ENCODE data around the gene S100A5. TPM values are rescaled to one million over a fixed set of nuclear protein-coding genes. Genes with fewer than 3 reads are reported as not detected.
"Not testable (repeated sequence)": the region's sequence is repeated elsewhere in the genome, so short reads cannot be mapped to it uniquely, and the experiment has no call there.

The S100A5 gene
- total RNA-seq, 2 donors from 2014 or later: not detected

DNA sequence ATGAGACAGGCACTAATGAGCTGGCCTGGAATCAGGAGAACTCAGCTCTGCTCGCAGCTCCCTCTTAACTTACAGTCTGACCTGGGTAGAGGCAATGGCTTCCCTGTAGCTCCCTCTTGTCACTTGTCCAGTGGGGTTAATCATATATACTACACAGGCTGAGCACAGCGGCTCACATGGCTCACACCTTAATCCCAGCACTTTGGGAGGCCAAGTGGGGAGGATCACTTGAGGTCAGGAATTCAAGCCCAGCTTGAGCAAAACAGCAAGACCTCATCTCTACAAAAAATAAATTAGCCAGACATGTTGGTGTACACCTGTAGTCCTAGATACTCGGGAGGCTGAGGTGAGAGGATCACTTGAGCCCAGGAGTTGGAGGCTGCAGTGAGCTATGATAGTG lies 9.1 kb downstream of the S100A5 start:
- Histone ChIP-seq H3K27ac (no peak overlapping the region), H3K4me3 (no peak overlapping the region), H3K27me3 (no peaks in the 10 kb centered on the region), H3K4me1 (peaks cover 0 to 41% of the 10 kb centered on the region in 2 donors), H3K36me3 (no peaks in the 10 kb centered on the region), H3K9me3 (no peaks in the 10 kb centered on the region)
- TF ChIP-seq, protein P1, sequence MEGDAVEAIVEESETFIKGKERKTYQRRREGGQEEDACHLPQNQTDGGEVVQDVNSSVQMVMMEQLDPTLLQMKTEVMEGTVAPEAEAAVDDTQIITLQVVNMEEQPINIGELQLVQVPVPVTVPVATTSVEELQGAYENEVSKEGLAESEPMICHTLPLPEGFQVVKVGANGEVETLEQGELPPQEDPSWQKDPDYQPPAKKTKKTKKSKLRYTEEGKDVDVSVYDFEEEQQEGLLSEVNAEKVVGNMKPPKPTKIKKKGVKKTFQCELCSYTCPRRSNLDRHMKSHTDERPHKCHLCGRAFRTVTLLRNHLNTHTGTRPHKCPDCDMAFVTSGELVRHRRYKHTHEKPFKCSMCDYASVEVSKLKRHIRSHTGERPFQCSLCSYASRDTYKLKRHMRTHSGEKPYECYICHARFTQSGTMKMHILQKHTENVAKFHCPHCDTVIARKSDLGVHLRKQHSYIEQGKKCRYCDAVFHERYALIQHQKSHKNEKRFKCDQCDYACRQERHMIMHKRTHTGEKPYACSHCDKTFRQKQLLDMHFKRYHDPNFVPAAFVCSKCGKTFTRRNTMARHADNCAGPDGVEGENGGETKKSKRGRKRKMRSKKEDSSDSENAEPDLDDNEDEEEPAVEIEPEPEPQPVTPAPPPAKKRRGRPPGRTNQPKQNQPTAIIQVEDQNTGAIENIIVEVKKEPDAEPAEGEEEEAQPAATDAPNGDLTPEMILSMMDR (IDR thresholded peaks at IDR 0.05): no peak
- DNase-seq (ENCODE audit: low spot score): no peak

DNA sequence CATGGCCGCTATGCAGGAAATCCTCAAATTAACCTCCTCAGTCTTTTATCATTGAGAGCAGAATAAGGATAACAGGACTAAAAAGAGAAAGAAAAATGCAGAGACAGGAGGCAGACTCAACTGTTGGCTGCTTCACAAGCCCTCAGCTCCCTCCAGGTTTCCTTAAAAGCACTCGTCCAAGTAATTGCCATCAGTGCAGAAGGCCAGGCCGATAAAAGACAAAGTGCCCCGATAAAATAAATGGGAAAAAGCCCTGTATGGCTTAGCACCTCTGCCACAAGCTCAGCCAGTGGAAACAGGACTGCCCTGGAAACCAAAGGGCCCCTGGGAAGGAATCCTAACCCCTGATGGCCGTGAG lies 13.1 kb downstream of the S100A5 start:
- TF ChIP-seq, protein P1 (IDR thresholded peaks at IDR 0.05): no peak
- Histone ChIP-seq H3K9me3 (no peaks in the 10 kb centered on the region), H3K27me3 (no peaks in the 10 kb centered on the region), H3K27ac (no peak overlapping the region), H3K36me3 (no peaks in the 10 kb centered on the region), H3K4me3 (no peak overlapping the region), H3K4me1 (peaks cover 0 to 28% of the 10 kb centered on the region in 2 donors)
- no peak for DNase-seq (ENCODE audit: low spot score)

DNA sequence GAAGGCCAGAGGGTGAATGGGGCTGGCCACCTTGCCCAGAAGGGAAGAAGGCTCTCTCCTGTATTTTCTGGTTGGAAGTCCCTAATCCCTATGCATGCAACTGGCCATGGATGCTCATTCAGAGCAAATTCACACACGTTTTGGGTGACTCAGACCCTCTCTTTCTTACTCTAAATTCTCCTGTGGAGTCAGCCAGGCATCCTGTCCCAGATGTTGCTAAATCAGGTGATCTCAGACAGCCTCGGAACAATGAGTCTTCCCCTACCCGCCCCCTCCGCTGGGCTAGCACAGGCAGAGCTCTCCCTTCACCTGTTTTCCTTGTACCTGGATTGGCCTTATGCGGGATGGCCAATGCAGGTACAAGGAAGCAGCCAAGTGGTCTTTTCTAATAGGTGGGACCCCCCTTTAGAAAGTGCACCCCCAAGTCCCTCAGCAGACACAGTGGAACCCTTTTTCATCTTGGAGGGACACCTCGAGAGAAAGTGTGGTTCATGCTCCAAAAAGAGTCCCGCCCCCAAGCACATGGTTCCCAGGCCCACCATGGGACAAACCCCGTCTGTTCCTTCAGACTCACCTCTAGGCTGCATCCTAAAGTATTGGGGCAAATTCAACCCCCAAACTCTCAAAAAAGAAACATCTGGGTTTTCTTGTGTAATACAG lies 13.6 kb downstream of the S100A5 start:
- Histone ChIP-seq H3K27me3 (no peaks in the 10 kb centered on the region), H3K4me3 (no peak overlapping the region), H3K9me3 (no peaks in the 10 kb centered on the region), H3K4me1 (peaks cover 0 to 22% of the 10 kb centered on the region in 2 donors), H3K36me3 (no peaks in the 10 kb centered on the region), H3K27ac (no peak overlapping the region)
- TF ChIP-seq, protein P1 (IDR thresholded peaks at IDR 0.05): no peak
- DNase-seq (ENCODE audit: low spot score): no peak

DNA sequence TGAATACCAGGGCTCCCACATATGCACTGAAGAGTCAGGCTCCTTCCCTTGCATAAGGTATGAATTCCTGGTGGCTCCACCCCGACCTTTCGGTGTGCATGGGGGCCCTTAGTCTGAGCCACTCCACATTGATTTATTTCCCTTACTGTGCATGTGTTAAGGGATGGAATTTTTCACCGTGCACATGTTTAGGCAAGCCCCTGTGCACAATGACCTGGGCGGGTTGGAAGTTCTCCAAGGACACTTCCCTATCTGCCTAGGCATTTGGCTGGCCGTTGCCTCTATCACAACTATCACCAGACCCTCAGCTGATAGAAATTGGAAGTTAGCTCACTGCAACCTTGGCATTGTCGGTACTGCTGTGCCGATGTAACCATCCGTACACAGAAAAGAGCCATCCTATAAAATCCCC lies 14.6 kb downstream of the S100A5 start:
- H3K27me3 ChIP-seq: no peaks in the 10 kb centered on the region
- H3K9me3 ChIP-seq: no peaks in the 10 kb centered on the region
- no peak overlapping the region for H3K27ac ChIP-seq
- no peak overlapping the region for H3K4me3 ChIP-seq
- peaks cover 0 to 20% of the 10 kb centered on the region in 2 donors for H3K4me1 ChIP-seq
- TF ChIP-seq, protein P1 (IDR thresholded peaks at IDR 0.05): no peak
- no peaks in the 10 kb centered on the region for H3K36me3 ChIP-seq
- DNase-seq (ENCODE audit: low spot score): no peak

DNA sequence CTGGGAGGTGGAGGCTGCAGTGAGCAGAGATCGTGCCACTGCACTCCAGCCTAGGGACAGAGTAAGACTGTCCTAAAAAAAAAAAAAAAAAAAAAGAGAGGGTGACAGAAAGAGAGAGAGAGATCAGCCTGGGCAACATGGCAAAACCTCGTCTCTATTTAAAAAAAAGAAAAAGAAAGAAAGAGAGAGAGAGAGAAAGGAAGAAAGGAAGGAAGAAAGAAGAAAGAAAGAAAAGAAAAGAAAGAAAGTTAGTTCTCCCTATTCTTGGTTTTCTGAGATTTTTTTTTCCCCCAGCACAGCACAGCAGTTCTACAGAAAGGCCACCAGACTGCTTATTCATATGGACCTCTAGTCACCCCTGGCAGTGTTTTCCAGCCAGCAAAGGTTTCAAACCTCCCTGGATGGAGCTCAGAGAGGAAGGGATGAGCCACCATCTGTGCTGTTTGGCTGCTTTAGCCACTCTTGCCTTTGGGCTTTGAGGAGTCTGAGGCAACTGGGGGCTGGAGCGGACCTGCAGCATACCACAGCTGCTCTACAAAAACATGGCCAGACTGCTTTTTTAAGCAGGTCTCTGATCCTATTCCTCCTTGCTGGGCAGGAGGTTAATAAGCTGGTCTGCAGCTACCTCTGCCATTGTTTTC lies 15.5 kb downstream of the S100A5 start:
- Histone ChIP-seq H3K27me3 (no peaks in the 10 kb centered on the region), H3K4me1 (peaks cover 0 to 20% of the 10 kb centered on the region in 2 donors), H3K4me3 (no peak overlapping the region), H3K36me3 (no peaks in the 10 kb centered on the region), H3K9me3 (no peaks in the 10 kb centered on the region), H3K27ac (no peak overlapping the region)
- TF ChIP-seq, protein P1 (IDR thresholded peaks at IDR 0.05): no peak
- no peak for DNase-seq (ENCODE audit: low spot score)

DNA sequence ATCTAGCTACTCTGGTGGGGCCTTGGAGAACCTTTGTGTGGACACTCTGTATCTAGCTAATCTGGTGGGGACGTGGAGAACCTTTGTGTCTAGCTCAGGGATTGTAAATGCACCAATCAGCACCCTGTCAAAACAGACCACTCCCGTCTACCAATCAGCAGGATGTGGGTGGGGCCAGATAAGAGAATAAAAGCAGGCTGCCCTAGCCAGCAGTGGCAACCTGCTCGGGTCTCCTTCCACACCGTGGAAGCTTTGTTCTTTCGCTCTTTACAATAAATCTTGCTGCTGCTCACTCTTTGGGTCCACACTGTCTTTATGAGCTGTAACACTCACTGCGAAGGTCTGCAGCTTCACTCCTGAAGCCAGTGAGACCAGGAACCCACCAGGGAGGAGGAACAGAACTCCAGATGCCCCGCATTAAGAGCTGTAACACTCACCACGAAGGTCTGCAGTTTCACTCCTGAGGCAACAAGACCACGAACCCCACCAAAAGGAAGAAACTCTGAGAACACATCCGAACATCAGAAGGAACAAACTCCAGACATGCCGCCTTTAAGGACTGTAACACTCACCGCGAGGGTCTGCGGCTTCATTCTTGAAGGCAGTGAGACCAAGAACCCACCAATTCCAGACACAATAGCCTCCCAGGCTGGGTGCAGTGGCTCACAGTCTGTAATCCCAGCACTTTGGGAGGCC lies 18.2 kb downstream of the S100A5 start:
- not testable (repeated sequence) for DNase-seq (ENCODE audit: low spot score); H3K9me3 ChIP-seq; H3K27me3 ChIP-seq; H3K36me3 ChIP-seq; H3K27ac ChIP-seq; H3K4me3 ChIP-seq
- H3K4me1 ChIP-seq: peaks cover 0 to 20% of the 10 kb centered on the region in 2 donors

DNA sequence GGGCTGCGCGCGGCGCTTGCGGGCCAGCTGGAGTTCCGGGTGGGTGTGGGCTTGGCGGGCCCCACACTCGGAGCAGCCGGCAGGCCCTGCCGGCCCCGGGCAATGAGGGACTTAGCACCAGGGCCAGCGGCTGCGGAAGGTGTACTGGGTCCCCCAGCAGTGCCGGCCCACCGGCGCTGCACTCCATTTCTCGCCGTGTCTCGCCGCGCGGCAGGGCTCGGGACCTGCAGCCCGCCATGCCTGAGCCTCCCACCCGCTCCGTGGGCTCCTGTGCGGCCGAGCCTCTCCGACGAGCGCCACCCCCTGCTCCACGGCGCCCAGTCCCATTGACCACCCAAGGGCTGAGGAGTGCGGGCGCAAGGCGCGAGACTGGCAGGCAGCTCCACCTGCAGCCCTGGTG lies 18.9 kb downstream of the S100A5 start:
- H3K4me3 ChIP-seq; H3K27me3 ChIP-seq; DNase-seq (ENCODE audit: low spot score); H3K9me3 ChIP-seq; H3K27ac ChIP-seq; H3K36me3 ChIP-seq: not testable (repeated sequence)
- H3K4me1 ChIP-seq: peaks cover 0 to 15% of the 10 kb centered on the region in 2 donors

Data from right atrium auricular region (tissue), 2 donors.